ENCODE measurements around the gene HOXA3.
A peak's percentile ranks its signal among the peaks of the same experiment; 100 is the strongest.

The HOXA3 gene

GRCh38 chr7:27121684-27122076 is 30.7 kb downstream of the HOXA3 start:
- no peak for TF ChIP-seq CTCF (conservative IDR thresholded peaks at IDR 0.05)
- peak overlapping the region; percentile 77 for H3K27ac ChIP-seq

- peak overlapping the region; percentile 77 for H3K27ac ChIP-seq
- TF ChIP-seq CTCF (conservative IDR thresholded peaks at IDR 0.05), result no peak
Measured at GRCh38 chr7:27119412-27119911, 32.9 kb downstream of the HOXA3 start.

- no peak overlapping the region for H3K27ac ChIP-seq
- no peak for TF ChIP-seq CTCF (conservative IDR thresholded peaks at IDR 0.05)
Measured at GRCh38 chr7:27118580-27118979, 33.8 kb downstream of the HOXA3 start.

GRCh38 chr7:27117887-27118491 is 34.4 kb downstream of the HOXA3 start:
- H3K27ac ChIP-seq, result no peak overlapping the region
- TF ChIP-seq CTCF (conservative IDR thresholded peaks at IDR 0.05), result no peak

GRCh38 chr7:27116962-27117886 is 35.2 kb downstream of the HOXA3 start:
- no peak for TF ChIP-seq CTCF (conservative IDR thresholded peaks at IDR 0.05)
- no peak overlapping the region for H3K27ac ChIP-seq

- no peak overlapping the region for H3K27ac ChIP-seq
- no peak for TF ChIP-seq CTCF (conservative IDR thresholded peaks at IDR 0.05)
Measured at GRCh38 chr7:27116031-27116961, 36.1 kb downstream of the HOXA3 start.
